ENCODE measurements around the gene GTPBP4.
"Not testable (repeated sequence)": the region's sequence is repeated elsewhere in the genome, so short reads cannot be mapped to it uniquely, and the experiment has no call there.

GTPBP4 gene

DNA sequence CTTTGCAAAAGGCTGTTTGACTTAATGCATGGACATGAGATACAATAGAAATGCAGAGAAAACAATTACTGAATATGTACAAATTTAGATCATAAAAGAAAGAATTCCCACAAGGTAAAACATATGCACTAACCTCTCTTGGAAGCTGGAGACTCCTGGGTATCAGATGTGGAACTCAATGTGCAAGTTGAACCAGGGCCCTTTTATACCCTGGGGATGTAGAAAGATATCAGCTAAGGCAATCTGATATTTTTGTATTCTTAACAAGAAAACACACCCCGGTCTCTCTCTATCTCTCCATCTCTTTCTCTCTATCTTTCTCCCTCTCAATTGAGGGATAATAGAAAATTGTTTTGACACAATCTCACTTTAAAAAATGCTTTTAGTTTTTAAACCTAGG is 37.4 kb downstream of the GTPBP4 start, which contains the start of gene IDI2:
IDI2 (minus strand) TSS at position 177 of the 400 bp plus-strand sequence. CDS start 1,136 bp downstream, outside the sequence.
- DNase-seq (ENCODE audit: low read depth): no peak

DNA sequence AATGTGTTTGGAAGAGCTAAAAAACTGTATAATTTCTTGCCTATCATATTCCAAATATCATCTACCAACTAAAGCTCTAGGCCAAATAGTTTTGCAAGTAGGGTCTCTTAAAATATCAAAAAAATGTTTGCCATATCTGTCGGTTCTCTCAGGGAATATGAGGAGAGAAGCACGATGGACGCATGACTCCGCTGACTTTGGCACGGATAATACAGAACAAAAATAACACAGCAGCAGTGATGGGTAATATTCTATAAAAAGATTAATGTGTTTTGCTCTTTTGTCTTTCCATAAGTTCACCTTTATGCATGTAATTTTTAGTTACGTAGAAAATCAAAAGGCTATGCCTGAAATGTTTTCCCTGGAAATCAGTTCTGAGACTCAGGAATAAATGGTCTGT is 38.3 kb downstream of the GTPBP4 start:
- DNase-seq (ENCODE audit: low read depth): no peak

DNA sequence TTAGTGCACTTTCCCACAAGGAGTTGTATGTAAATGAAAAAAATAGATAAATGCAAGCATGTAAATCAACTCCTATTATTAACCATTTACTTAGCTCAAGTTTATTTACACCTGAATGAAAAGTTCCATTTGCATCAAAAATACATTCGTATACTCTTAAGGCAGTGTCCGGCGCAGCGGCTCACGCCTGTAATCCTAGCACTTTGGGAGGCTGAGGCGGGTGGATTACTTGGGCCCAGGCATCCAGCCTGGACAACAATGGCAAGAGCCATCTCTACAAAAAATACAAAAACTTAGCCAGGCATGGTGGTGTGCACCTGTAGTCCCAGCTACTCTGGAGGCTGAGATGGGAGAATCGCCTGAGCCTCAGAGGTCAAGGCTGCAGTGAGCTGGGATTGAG is 41.6 kb downstream of the GTPBP4 start:
- no peak for DNase-seq (ENCODE audit: low read depth)

DNA sequence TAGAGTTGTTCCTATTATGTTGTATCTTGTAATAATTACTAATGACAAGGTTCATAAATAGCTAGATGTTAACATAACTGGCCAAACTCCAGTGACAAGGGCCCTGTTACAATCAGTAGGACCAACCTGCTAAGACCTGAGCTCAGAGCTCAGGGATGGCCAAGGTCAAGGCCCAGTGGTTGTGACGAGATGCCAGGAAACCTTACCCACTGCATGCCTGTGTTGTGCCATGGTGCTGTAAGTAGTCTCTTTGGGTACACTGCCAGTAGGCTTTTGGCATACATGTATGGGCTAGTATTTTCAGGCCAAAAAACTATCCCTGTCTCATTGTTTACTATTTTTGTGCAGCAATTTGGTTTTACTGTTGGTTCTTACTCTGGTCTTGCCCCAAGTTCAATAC is 45.4 kb downstream of the GTPBP4 start:
- no peak for DNase-seq (ENCODE audit: low read depth)

DNA sequence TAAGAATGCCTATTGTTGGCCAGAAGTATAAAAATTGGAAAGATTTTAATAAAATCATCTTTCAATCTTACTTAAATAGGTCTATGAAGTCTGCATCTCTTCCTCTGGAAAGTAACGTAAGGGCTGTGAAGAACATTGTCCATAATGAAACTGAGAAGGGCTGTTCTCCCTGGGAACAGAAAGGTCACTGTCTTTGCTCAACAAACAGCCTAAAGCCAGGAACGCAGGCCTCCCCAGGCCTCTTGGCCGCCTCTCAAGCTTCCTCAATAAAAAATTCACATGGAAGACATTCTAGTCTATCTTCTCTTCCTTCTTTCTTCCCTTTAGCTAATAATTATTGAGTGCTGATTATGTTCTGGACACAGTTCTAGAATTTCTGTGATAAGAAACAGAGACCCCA is 46.5 kb downstream of the GTPBP4 start:
- no peak for DNase-seq (ENCODE audit: low read depth)

DNA sequence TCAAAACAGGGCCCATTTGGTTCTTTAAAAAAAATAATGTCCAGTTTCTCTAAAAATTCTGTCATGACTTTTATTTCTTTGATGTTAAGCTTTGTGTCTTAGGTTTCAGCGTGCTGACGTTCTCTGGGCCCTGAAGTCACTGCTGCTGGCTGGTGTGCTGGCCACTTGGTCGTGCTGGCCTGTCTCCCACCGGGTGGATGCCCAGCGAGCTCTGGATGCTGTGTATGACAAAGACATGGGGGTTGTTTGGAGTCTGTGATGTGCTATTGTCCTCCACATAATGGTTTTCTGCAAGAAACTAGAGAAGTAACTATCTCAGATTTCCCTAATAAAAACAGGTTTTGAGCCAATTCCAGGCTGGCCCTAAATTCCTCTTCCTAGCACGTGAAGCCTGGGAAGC is 47.0 kb downstream of the GTPBP4 start:
- no peak for DNase-seq (ENCODE audit: low read depth)

DNA sequence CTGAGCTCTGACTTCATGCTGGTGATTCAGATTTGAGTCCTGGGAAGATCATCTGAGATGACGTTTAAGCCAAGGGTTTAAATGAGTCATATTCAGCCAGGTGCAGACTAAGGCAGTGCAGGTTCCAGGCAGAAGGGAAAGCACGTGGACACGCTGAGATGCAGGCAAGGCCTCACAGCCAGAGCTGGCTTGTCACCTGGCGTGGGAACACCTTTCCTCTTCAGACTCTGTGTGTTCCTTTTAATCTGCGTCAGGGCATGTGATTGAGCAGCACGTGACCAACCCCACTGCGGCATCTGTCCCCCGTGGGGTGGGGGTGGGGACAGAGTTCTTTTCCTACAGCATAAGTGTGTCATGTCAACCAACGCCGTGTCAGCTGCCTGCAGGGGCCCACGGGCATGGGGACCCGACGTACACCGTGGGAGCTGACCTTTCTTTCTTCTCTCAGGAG is 48.1 kb downstream of the GTPBP4 start:
- no peak for DNase-seq (ENCODE audit: low read depth)

DNA sequence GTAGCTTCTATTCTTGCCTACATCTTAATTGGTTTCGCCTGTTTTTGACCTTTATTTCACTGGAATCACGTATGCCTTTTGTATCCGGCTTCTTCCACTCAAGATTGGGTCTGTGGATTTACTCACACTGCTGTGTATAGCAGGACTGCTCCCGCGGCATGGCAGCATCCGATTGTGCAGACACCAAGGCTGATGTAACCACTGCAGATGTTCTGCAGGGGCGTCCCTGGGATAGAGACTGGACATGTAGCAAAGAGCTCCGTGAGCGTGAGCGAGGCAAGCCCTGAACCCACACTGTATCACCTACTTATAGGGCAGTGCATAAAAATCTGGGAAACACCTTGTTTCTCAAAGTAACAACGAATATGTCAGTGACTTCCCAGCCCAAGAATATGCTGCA is 48.9 kb downstream of the GTPBP4 start:
- no peak for DNase-seq (ENCODE audit: low read depth)

DNA sequence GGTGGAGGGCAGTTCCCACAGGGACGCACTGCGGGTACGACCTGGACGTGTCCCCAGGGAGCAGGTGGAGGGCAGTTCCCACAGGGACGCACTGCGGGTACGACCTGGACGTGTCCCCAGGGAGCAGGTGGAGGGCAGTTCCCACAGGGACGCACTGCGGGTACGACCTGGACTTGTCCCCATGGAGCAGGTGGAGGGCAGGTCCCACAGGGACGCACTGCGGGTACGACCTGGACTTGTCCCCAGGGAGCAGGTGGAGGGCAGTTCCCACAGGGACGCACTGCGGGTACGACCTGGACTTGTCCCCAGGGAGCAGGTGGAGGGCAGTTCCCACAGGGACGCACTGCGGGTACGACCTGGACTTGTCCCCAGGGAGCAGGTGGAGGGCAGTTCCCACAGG is 50.5 kb downstream of the GTPBP4 start:
- DNase-seq (ENCODE audit: low read depth): not testable (repeated sequence)

DNA sequence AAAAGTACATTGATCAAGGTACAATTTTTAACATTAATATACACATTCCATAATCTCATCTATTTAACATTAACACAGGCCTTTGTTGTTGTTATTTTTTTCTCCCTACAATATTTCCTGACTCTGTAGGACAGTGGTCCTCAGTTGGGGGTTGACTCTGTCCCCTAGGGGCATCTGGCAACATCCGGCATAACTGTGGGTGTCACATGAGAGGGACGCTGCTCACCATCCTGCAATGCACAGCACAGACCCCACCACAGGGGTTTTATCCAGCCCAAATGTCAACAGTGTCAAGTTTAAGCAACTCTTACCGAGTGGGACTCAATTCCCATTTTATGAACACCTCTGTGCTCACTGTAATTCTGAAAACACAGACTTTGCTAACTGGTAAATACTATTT is 51.9 kb downstream of the GTPBP4 start:
- DNase-seq (ENCODE audit: low read depth): no peak

DNA sequence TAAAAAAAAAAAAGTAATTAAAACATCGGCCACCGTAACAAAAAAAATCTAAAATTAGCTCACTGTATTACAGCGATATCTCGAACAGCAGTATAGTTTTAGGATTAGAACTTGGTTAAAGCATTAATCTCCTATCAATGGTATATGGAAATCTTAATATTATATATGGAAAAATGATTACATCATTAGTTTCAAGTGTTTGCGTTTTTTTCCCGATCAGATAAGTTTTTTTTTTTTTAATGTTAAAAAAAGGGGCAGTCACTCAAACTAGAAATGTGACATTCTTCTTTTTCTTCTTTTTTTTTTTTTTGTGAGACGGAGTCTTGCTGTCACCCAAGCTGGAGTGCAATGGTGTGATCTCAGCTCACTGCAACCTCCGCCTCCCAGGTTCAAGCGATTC is 53.3 kb downstream of the GTPBP4 start:
- DNase-seq (ENCODE audit: low read depth): no peak

DNA sequence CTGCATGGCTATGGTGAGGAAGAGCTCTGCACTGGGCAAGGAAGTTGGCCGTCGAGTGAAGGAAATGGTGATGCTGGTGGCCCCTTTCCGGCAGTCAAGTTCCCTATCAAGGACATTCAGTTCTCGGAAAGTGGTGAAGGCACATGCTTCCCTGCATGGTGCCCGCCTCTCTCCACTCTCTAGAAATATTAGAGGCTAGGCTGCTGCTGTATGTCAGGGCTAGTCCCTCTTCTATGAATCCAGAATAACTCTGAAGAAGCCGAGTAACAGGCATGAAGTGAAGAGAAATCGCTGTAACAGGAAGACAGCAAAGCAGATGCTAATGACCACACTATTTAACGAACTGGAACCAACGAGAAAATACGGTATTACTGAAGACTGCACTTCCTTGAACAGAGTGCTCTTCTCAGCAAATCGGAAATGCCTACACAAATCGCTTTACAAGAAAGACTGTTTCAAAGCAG is 55.3 kb downstream of the GTPBP4 start:
- no peak for DNase-seq (ENCODE audit: low read depth)

DNA sequence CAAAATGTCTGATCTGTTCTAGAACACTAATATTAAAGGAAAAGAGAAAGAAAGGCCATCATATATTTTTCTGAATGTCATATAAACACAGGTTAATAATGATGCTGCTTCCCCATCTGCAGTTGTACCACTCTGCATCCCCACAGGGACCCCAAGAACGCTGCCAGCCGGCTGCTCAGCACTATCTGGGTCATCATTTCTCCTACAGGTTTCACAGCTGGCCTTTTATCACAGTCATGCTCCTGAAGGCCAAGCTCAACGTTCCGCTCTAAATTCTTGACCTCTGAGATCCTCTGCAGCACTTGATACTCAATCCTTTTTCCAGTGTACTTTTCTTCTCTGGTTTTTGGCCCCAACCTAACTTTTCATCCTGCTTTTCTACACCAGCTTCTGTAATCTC is 55.9 kb downstream of the GTPBP4 start:
- DNase-seq (ENCODE audit: low read depth): no peak

DNA sequence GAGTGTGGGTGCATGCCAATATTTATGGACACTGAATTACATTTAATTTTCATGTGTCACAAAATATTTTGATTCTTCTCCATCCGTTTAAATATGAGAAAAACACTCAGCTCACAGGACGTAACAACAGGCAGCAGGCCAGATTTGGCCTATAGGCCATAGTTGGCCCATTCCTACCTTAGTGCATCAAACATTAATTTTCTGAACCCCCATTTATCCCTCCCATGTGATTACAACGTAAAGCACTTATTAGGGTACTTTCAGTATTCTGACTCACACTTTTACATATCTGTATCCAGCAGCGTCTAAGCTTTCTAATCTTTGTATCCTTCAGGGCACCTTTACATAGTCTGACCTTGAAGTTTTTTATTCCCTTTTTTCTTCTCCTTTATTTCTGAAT is 56.7 kb downstream of the GTPBP4 start:
- DNase-seq (ENCODE audit: low read depth): no peak

DNA sequence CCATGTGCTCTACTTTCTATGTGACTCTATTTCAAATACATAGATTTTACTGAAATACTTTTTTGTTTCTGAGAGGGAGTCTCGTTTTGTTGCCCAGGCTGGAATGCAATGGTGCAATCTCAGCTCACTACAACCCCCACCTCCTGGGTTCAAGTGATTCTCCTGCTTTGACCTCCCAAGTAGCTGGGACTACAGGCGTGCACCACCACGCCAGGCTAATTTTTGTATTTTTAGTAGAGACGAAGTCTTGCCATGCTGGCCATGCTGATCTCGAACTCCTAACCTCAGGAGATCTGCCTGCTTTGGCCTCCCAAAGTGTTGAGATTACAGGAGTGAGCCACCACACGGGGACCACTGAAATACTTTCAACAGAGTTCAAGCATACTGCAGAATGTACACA is 57.2 kb downstream of the GTPBP4 start:
- DNase-seq (ENCODE audit: low read depth): no peak

DNA sequence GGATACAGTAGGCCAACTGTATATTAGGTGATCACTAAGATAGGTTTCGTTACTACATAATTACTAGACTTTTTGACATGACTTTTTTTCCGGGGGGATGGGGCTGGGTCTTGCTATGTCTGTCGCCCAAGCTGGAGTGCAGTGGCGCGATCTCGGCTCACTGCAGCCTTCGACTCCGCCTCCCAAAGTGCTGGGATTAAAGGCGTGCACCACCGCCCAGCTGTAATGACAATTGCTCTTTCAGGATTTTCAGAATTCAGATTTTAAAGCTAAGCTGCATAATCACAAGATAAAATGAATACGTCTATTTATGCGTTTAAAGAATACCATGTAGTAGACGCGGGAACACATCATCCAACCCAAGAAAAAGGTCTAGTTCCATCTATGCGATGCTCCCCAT is 59.7 kb downstream of the GTPBP4 start:
- DNase-seq (ENCODE audit: low read depth): no peak

DNA sequence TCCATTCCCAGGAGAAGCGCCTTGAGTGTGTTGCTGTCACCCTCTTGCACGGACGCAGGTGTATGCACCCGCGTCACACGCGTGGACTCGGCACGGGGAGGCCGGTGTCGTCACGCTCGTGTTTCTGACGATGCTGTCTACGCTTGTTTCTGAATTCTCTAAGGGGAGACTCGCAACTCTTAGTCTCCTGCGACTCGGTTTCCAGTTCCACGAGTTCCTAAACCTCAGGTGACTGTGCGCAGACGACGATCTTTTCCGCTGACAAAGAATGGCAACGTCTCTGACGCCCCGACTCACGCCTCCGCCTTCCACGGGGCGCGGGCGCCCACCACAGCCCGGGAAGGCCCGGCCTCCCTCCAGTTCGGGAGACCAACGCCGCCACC is 60.1 kb downstream of the GTPBP4 start:
- DNase-seq (ENCODE audit: low read depth): no peak

DNA sequence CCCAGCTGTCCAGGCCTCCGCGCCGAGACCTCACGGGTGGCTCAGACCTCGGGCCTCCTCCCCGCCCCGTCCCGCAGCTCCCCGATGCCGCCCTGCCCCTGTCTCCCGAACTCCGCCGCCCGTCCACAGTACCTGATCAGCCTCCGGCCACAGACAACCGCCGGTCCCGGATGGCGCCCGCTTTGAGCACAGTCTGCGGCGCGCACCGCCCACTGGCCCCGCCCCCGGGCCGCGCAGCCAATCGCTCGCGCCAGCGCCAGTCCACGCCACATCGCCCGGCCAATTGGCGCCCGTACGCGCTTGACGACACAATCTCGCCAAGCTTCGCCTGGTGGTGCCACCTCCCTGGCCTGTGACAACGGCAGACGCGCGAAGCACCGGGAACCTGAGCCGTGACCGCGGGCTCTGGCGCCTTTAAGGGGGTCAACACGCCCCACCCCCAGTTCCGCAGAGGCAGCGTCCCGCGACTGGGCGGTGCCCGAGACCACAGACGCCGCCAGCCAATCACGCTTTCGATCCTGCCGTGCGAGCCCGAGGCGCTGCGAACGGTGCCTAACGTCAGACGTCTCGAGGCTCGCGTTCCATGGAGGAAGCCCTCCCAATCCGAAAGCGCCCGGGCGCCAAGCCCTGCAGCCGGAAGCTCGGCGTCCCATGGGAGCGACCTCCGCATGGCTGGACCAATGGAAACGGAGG is 60.6 kb downstream of the GTPBP4 start, which contains the start of gene IDI1:
IDI1 (minus strand) TSS at position 388 of the 693 bp plus-strand sequence; CDS start at position 272, 116 bp downstream.
- DNase-seq (ENCODE audit: low read depth): peak; percentile 88

DNA sequence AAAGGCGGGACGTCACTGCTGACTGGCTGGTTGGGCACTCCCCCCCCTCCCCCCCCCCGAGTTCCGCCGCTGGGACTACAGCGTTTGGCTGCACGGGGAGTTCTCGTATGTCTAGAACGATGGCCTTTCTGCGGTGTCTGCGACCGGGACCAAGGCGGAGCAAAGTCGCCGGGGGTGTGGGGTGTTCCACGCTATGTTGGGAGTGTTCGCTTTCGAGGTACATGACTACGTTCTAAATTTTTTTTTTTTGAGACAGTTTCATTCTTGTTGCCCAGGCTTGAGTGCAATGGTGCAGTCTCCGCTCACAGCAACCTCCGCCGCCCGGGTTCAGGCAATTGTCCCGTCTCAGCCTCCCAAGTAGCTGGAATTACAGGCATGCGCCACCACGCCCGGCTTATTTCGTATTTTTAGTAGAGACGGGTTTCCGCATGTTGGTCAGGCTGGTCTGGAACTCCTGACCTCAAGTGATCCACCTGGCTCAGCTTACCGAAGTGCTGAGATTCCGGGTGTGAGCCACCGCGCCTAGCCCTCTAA is 61.3 kb downstream of the GTPBP4 start:
- no peak for DNase-seq (ENCODE audit: low read depth)

DNA sequence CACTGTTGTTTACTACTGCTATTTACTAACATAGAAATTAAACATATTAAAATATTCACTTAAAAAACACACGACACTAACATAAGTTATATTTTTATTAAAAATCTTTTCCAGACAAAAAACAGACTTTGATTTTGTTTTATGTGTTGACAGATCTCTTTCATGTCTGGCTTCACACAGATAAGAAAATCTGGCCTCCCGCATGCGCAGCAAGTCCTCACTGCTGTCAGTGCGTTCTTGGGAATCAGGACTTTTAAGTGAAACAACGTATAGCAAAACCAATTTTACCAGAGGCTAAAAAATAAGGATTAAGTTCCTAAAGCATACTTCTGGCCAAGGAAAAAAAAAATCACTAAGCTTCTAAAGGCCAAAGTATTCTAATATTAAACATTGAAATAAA is 61.9 kb downstream of the GTPBP4 start:
- no peak for DNase-seq (ENCODE audit: low read depth)

DNA sequence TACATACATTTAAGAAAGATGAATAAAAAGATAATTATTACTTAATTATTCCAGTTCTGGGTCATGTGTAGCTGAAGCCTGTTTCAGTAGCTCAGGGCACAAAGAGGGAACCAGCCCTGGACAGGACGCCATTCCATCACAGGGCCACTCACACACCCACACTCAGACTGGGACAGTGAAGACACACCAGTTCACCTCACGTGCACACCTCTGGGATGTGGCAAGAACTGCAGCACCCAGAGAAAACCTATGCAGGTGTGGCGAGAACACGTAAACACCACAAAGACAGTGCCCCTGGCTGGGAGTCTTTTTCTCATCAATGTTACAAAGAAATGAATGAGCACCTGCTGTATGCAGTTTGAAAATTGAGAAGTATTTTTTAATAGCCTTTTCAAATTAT is 62.3 kb downstream of the GTPBP4 start:
- DNase-seq (ENCODE audit: low read depth): no peak

DNA sequence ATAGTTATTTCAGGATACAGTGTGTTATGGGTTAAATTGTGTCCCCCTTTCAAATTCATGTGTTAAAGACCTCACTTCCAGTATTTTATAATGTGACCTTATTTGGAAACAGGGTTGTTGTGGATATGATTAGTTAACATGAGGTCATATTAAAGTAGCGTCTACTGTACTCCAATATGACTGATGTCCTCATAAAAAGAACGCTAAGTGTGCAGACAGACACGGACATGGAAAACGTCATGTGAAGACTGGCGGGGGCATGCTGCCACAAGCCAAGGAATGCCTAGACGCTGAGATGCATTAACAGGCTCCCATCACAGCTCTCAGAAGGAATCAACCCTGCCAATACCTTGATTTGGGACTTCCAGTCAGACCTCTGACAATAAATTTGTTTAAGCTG is 66.5 kb downstream of the GTPBP4 start:
- DNase-seq (ENCODE audit: low read depth): no peak

DNA sequence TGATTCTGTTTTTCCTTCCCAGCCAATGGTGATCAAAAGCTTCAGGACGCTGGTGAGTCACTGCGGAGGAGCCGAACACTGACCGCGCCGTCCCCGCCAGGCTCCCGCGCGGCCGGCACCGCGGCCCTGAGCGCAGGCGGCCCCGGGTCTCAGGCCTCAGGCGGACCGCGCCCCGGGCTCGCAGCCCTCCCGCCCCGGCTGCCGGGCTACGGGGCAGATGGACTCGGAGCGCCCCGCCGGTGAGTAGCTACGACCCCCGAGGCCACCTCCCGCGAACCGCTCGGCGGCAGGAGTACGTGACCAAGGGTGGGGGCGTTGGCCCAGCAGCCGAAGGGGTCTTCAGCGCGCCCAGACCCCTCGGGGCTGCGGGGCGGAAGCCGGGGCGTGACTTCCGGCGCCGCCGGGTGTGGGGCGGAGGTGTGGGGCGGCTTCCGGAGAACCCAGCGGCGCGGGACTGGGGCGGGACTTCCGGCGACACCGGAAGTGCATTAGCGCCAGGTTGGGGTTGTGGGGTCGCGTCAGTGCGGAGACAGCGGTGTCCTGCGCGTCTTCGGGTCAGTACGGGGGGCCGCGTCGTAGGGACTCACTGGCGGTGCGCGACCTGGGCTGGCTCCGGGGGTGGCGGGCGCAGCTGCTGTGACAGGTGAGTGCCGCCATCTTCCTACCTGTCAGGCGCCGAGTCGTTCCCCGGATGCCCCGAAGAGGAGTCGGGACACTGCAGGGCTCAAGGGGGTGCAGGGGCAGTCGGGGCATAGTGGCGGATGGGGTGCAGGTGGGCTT is 68.3 kb downstream of the GTPBP4 start, which contains the start of gene WDR37:
WDR37 (plus strand) TSS at position 60 of the 780 bp plus-strand sequence. CDS start 15,771 bp downstream, outside the sequence.
- peak; percentile 62 for DNase-seq (ENCODE audit: low read depth)

All from GM04503 (cell line).